ENCODE measurements around the gene GAK.
A peak's percentile ranks its signal among the peaks of the same experiment; 100 is the strongest.
"Not testable (repeated sequence)": the region's sequence is repeated elsewhere in the genome, so short reads cannot be mapped to it uniquely, and the experiment has no call there.

GAK gene

DNA sequence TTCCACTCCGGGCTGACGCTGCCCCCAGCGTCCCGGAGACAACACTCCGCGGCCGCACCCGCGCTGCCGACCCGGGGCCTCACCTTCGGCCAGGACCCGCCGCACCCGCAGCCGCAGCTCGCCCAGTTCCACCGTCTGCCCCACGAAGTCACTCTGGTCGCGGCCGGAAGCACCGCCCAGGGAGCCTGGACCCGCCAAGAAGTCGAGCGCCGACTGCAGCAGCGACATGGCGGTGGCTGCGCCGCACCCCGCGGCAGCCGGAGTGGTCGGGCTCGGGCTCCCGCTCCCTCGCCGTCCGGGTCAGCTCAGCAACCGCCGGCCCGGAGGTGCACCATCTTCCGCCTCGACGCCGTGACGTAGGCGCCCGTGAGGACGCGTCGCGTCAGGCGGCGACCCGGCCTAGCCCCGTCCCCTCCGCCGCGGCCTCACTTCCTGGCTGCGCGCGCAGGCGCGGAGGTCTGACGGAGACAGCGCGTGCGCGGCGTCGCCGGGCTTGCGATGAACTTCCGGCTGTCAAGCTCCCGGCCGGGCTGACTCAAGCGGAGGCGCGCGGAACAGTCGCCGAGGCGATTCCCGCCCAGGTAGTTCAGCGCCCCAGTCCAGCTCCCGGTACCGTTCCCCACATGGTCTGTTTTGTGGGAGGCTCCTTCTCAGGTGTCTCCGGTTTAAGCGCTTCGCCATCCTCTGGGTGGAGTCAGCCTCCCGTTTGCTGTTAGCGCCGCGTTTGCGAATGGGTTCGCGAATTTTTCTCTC is at the start of gene GAK, which contains the start of gene TMEM175:
TSS of gene GAK (minus strand) at position 357 of the 753 bp plus-strand sequence. CDS start at position 228, 129 bp downstream.
TSS of gene TMEM175 (plus strand) at position 501 of the 753 bp plus-strand sequence. CDS start 15,280 bp downstream, outside the sequence.
- peak; percentile 94 to 96 for DNase-seq (ENCODE audit: low read depth in 2 of 2)

DNA sequence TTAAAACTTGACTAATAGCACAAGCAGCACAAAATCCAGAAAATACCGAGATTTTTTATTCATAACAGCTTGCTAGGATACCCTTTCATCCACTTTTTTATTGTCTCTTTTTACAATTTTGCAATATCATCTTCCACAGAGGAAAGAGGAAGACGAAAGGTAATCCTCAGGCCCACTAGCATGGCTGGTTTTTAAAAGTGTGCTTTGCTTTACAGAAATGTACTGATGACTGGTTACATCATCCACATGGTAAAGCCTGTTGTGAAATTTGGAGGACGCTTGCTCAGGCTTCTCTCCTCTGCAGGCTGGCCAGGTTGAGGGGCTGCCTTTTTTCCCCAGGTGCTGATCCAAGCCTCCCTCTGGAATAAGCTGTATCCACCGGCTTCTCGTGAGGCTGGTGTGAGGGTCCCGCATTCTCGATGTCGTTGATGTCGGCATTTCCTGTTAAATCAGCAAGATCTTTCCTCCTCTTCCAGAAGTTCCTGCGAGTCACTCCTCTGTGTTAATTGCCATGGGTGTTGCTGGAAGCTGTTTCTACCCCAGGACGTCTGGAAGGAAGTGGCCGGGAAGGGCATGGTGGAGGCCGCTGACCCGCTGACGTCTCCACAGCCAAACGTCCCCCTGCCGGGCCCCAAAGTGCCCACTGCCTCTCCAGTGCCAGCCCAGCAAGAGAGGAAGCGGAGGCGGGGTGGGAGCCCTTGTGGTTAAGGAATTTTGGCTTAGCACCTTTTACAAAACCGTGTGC is 47.0 kb upstream of the GAK start:
- DNase-seq (ENCODE audit: low read depth in 2 of 2): no peak

DNA sequence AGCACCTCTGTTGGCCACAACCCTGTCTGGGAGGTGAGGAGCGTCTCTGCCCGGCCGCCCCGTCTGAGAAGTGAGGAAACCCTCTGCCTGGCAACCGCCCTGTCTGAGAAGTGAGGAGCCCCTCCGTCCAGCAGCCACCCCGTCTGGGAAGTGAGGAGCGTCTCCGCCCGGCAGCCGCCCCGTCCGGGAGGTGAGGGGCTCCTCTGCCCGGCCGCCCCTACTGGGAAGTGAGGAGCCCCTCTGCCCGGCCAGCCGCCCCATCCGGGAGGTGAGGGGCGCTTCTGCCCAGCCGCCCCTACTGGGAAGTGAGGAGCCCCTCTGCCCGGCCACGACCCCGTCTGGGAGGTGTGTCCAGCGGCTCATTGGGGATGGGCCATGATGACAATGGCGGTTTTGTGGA is 43.9 kb upstream of the GAK start:
- not testable (repeated sequence) for DNase-seq (ENCODE audit: low read depth in 2 of 2)

DNA sequence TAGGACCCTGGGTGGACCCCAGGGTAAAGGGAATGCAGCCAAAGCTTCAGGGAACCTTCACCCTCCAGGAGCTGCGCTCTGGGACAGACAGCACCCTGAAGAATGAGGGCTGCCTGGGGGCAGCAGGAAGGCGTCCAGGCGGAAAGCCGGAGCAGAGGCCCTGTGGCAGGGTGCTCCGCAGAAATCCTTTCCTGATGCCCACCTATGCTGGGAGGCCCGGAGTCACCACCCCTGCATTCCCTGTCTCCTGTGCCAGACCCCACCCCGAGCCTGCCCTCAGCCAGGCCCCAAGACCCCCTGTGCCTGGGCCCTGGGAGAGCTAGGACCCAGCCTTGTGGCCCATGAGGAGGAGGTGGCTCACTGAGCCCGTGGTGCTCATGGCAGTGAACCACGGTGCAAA is 42.6 kb upstream of the GAK start:
- no peak for DNase-seq (ENCODE audit: low read depth in 2 of 2)

DNA sequence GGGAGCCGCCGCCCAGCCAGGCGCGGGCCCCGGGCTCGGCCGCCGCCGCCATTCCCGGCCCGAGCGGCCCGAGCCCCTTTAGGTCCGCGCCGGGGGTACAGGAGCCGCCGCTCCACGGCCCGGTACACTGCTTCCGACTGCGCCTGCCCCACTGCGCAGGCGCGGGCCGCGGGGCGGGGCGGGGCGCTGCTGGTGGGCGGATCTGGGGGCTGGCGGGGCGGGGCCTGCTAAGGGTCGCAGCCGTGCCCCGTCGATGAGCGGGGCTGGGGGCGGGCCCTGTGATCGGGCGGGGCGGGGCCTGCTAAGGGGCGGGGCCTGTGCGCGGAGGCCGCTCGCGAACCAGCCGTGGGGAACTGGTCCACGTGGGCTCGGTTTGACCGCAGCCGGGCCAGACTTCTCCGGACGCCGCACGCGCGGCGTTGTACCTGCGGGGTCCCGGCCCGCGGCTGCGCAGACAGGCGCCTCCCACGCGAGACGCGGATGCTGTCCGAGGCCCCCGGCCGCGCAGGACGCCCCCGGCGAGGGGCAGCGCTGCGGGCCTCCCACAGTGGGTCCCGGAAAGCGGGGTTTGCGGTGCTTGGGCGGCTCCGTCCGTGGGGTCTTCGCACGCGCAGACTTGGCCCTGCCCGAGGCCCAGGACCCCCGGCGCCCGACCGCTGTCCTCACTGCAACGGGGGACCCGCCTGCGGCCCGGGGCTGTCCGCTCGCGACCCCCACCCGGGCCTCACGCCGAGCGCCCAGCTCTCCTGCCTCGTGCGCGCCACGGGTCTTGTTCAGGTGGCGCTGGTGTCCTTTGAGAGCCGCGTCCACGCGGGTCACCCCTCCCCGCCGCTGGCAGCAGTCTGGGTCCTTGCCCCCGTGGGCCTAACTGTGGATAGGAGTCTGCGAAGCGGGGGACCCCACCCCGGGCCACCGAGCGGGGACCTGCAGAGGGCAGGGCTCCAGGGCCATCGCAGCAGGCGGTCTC is 41.6 kb upstream of the GAK start, which contains the start of gene DGKQ:
TSS of gene DGKQ (minus strand) at position 139 of the 967 bp plus-strand sequence. CDS start at position 52, 87 bp downstream.
- peak; percentile 89 for DNase-seq (ENCODE audit: low read depth in 2 of 2)

DNA sequence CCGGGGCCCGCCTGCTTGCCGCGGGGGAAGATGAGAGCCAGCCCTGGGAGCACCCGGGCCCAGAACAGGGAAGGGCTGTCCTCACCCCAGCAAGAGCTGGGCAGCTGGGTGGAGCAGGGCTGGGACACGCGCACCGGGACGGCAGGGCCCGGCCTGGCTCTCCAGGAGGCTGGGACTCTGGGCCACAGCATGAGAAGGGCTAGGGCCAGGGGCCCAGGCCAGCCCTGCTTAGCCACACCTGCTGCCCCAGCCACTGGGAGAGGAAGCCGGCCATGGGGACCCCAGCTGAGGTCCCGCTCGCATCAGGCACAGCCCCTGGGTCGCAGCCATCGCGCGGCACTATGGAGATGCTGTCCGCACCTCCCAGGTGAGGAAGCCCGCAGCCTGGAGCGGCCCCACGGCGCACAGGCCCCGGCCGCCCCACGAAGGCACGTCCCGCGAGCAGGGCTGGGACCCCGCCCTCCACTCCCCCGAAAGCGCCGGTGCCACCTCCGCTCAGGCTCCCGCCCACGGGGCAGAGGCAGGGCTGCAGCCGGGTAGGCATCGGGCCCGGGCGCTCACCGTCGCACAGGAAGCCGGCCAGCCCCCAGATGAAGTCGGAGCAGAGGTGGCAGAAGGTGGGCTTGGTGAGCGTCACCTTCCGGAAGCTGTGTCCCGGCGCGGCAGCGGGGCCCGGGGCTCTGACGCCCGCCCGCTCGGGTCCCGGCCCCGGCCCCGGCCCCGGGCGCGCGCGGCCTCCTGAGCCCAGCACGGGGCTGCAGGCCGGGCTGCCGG is 40.7 kb upstream of the GAK start:
- peak; percentile 56 to 68 for DNase-seq (ENCODE audit: low read depth in 2 of 2)

DNA sequence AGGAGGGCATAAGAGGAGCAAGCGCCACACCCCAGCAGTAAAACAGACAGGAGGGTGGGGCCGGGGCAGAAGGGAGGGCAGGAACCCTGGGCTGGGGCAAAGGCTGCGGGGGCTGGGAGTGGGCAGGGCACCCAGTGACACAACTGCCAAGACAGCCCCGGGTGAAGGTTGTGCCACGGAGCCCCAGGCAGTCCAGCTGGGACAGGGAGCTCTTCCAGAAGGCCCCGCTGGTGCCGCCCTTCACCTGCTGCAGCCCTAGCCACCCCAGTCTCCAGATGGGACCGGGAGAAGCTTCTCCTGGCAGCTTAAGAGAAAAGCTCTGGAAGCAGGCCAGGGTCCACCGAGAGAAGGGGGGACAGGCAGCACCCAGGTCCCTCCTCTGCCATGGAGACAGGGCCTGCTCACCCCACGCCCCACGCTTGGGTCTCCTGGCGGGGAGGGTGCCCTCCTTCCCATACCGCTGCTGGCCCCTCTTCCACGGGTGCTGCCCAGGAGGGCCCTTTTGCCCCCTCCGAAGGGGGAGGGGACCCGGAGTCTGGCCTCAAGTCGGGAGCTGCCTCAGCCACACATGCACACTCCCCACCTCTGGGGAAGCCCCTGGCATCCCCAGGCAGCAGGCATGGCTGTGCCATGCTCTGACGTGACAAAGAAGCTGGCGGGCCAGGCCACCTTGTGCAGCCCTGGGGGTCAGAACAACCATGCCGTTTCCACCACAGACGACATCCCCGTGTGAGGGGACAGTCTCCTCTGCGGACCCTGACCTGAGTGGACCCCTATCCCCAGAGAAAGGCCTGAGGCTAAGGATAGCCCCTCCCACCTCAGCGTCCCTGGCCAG is 39.8 kb upstream of the GAK start:
- DNase-seq (ENCODE audit: low read depth in 2 of 2): no peak

DNA sequence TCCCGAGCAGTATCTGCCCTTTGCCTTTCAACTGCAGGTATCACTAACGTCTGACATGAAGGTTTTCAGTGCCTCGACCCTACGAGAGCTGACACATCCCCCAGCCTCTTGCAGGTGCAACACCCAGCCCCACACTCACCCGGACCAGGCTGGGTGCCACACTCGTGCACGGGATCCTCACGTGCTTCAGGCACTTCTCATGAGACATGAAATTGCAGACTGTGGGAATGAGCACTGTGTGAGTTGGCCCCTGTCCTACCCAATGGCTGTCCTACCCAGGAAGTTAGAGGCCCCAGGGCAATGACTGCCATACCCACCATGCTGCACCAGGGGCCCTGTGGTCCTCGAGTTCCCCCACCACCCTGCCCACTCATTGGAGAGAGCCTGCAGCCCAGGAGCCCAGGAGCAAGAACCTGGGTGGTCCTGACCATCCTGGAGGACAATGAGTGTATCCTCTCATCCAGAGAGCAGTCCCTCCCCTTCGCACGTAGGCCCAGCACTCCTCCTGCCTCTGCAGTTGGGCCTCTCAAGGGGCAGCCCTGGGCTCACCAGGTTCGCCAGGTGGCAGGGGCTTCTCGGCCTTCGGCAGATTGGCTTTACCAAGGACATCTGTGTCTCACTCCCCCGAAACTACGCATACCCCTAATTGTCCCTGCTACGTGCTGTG is 38.9 kb upstream of the GAK start:
- DNase-seq (ENCODE audit: low read depth in 2 of 2): no peak

DNA sequence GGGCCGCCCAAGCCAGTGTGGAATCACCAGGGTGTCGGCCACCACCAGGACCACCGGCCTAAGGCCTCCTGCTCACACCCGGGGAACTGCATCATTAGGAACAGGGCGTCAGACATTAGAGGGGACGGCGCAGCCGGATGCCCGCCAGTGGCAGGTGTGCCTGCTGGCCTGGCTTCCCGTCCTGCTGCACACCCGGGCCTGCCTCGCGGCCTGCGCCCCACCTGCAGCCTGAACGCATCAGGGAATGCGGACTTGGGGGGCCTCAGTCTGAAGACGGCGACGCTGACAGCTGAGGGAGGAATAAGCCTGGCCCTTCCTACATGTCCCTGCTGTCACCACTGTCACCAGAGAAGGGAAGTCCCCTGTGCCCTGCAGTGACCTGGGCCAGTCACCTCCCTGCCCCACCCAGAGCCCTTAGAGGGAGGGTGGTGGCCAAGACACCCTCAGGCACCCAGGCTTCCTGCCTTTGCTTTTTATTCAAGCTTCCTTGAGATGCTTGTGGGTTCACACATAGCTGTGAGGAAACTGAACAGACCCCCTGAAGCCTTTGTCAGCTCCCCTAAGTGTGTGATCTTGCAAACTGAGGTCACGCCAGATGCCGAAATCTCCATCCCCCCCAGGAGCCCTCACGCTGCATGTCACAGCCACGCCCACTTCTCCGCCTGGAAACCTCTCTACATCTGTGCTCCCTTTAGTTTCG is 38.1 kb upstream of the GAK start:
- no peak for DNase-seq (ENCODE audit: low read depth in 2 of 2)

DNA sequence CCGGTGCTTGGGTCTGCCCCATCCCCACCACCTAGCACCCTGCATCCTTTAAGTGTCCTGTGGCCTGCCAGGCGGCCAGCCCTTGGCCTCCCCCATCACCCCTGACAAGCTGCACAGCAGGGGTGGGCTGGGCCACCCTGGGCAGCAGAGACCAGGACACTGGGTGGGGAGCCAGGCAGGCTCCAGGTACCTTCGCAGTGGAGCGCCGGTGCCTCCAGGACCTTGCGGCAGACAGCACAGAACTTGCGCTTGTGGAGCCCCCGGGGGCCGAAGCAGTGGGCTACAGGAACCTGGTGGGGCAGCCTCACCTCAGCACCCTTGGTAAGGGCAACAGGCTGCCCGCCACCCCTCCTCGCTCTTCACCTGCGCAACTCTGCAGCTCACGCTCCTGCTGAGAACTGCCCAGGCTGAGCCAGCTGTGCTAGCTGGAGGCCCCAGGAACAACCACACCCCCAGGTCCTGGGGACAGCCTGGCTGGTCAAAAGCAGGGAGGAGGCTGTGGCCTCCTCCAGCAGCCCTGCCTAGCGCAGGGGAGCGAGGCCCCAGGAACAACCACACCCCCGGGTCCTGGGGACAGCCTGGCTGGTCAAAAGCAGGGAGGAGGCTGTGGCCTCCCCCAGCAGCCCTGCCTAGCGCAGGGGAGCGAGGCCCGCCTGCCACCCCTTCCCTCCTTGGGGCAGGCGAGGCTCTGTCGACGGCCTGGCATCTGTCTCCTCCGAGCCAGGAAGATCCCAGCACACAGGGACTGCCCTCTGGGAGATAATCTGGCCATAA is 36.7 kb upstream of the GAK start:
- DNase-seq (ENCODE audit: low read depth in 2 of 2): no peak

DNA sequence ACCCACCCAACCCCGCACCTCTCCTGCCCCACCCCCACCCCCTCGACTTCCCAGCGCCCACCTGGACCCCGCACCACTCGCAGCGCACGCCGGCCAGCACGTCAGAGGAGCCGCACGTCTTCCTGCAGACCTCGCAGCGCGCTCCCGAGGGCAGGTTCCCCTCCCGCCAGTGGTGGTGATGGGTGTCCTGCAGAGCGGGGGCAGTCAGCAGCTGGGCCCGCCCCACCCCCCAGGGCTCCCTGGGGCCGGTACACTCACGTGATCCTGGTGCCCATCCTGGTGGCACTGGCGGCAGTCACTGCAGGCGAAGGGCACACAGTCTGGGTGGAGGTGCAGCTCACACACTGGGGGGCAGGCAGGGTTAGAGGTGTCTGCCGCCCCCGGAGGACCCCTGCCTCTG is 36.1 kb upstream of the GAK start:
- DNase-seq (ENCODE audit: low read depth in 2 of 2): no peak

DNA sequence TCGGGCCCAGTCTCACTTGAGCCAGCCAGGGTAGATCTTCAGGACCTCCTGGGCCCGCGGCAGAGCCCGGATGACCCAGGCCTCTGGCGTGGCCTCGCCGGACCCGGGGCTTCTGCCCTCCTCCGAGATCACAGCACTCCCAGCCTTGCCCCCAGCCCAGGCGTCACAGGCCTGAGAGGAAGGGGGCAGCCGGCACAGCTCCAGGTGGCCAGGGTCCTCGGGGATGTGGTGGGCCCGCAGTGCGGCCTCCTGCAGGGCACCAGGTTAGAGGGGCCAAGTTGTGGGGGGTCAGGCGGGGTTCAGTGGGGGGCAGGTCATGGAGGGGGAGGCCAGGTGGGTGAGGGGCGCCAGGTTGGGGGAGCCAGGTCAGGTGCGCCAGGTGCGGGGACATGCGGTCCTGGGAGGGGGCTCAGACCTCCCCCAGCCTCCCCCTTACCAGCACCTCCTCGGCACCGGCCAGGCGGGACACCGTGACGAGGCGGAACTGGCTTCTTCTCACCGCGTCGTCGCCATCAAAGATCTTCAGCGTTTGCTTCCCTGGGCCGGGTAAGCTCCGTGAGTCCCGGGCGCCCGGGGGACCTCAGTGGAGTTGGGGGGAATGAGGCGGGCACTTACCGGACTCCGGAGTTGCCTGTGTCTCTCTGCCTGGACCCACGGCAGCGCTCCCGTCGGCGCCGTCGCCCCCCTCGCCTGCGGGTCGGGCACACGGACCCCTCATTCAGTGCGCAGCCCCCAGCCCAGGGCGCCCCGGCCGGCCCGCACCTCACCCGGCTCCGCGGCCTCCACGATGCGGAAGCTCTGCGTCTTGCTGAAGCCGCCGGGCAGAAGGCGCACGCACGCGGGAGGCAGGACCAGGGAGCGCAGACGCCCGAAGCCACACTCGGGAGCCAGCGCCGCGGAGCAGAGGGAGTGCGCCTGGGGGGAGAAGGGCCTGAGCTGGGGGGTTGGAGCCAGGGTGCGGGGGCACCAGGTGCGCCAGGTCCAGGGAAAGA is 35.3 kb upstream of the GAK start:
- DNase-seq (ENCODE audit: low read depth in 2 of 2): no peak

DNA sequence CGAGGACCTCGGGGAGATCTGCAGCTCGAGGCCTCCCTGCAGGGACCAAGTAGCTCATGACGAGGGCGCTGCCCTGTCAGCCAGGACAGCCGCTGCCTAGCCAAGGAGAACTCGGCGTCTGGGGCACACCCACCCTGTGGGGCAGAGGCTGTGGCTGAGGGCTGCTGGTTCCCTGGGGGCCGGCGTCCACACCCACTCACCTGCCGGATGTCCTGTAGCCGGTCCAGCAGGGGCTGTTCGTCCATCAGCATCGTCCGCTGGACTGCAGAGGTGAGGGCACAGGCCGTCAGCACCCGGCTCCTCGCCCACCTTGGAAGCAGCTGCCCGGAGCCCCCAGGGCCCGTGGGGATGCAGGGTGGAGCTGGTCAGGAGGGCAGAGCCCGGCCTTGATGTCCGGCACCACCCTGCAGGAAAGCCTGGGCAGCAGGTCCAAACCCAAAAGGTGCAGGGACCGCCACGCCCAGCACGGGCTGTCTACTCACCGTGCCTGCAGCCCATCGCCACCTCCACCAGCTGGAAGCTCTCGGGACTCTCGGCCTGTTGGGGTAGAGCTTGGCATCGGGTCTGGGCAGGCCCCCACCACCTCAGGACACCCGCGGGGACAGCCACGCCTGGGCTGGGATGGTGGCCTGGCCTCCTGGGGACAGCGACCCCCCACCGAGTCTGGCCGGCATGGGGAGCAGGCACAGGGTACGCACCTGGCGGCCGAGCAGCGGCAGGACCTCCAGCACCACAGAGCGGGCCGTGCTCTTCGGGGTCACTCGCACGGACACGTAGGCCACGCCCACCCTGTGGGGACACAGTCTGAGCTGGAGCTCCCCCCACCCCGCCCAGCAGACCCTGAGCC is 34.4 kb upstream of the GAK start:
- no peak for DNase-seq (ENCODE audit: low read depth in 2 of 2)

DNA sequence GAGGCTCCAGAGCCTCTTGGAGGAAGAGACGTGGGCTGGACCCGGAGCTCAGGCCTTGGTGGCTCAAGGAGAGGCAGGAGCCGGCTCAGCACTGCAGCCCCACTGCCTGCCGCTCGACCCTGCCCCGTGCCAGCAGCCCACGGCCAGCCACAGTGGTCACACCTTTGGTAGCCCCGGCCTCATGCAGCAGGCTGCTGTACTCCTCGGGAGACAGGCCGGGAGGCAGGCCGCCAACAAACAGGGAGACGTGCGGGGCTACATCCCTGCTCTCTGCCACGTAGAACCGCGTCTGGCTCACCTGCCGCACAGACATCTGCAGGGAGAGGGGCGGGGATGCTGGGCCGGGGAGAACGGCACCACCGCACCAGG is 33.6 kb upstream of the GAK start:
- DNase-seq (ENCODE audit: low read depth in 2 of 2): no peak

DNA sequence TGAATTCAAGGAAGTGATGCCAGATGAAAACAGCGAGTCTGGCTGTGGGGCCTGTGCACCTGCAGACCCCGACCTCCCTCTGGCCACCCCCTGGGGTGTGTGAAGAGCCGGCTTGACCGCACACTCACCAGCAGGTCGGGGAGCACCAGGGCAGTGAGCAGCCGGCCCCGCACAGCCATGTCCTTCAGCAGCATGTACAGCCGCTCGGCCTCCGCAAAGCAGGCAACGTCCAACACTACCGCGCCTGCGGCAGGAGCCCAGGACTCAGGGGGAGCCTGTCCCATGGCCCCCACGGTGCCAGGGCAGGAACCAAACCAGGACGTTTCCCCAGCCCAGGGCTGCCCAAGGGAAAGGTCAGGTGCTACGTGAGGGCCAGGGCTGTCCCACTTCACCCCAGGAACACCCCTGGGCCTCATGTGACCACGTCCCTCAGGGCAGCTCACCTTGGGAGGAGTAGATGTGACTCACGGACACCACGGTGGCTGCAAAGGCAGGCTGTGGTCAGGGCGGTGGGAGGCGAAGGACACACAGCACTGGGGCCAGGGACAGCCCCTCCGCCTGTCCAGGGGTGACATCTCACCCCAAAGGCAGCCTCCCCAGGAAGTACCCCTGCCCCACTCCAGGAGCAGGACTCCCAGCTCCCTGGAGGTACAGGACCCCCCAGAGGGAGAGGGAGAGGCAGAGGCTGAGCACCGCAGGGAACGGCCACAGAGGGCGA is 33.1 kb upstream of the GAK start:
- DNase-seq (ENCODE audit: low read depth in 2 of 2): no peak
